ENCODE results near the gene NAA30. TPM values are rescaled to one million over a fixed set of nuclear protein-coding genes. Genes with fewer than 3 reads are reported as not detected.

NAA30 gene
- polyA plus RNA-seq, 3 donors, result 2.6 to 5.5 (median 2.9) TPM

GRCh38 chr14:57403521-57403864, 13.1 kb downstream of the NAA30 start:
- no peak overlapping the region for H3K27ac ChIP-seq (ENCODE audit: low read depth in 1 of 2, low read length in 2 of 2)

GRCh38 chr14:57405562-57405961, 15.2 kb downstream of the NAA30 start:
- Mint-ChIP-seq H3K4me1 (peaks cover 4% of the 10 kb centered on the region), H3K4me3 (no peak overlapping the region), H3K9me3 (no peaks in the 10 kb centered on the region), H3K27ac (peak overlapping the region in 1 of 7 donors; percentile 16), H3K27me3 (ENCODE audit: low read depth in 3 of 3) (no peaks in the 10 kb centered on the region), H3K36me3 (peaks cover 63 to 66% of the 10 kb centered on the region in 2 donors)
- Histone ChIP-seq H3K9ac (ENCODE audit: insufficient read depth, low read length, poor library complexity, severe bottlenecking) (no peak overlapping the region), H3K4me2 (replicated peaks; ENCODE audit: extremely low read depth, low read length, poor library complexity, severe bottlenecking) (no peak overlapping the region), H3K9me3 (replicated peaks in 1 of 2; ENCODE audit: control insufficient read depth in 1 of 2, insufficient read depth in 1 of 2, low read length in 2 of 2) (no peaks in the 10 kb centered on the region), H3K27me3 (ENCODE audit: control insufficient read depth in 2 of 2, insufficient read depth in 2 of 2, low read length in 2 of 2) (no peaks in the 10 kb centered on the region), H3K27ac (ENCODE audit: low read depth in 1 of 2, low read length in 2 of 2) (no peak overlapping the region), H3K4me3 (replicated peaks in 1 of 3; ENCODE audit: low read depth in 2 of 3, low read length in 3 of 3) (no peak overlapping the region), H4K20me1 (ENCODE audit: insufficient read depth, low read length) (no peaks in the 10 kb centered on the region), H3K79me2 (ENCODE audit: insufficient read depth, low read length) (no peaks in the 10 kb centered on the region), H3K36me3 (replicated peaks in 1 of 2; ENCODE audit: control insufficient read depth in 1 of 2, insufficient read depth in 2 of 2, low read length in 2 of 2) (peaks cover 26 to 69% of the 10 kb centered on the region in 2 donors), H3K4me1 (ENCODE audit: control insufficient read depth in 1 of 2, insufficient read depth in 2 of 2, low read length in 2 of 2) (no peaks in the 10 kb centered on the region), H2AFZ (ENCODE audit: insufficient read depth, low read depth, low read length, poor library complexity, severe bottlenecking) (no peak overlapping the region)
- no peak for DNase-seq
- intact Hi-C loops (cut with micrococcal nuclease), result no loop called here
- TF ChIP-seq CTCF (IDR thresholded peaks at IDR 0.05), result no peak
- WGBS (ENCODE audit: insufficient coverage), result 100% methylated on average over 1 of the region's 2 CpGs

More at GRCh38 chr14:57403521-57403864, 13.1 kb downstream of the NAA30 start:
- intact Hi-C loops (cut with micrococcal nuclease), result no loop called here
- WGBS (ENCODE audit: insufficient coverage), result no CpG with 5 or more reads among the region's 1 CpG
- Histone ChIP-seq H3K9ac (ENCODE audit: insufficient read depth, low read length, poor library complexity, severe bottlenecking) (no peak overlapping the region), H2AFZ (ENCODE audit: insufficient read depth, low read depth, low read length, poor library complexity, severe bottlenecking) (no peak overlapping the region), H3K9me3 (replicated peaks in 1 of 2; ENCODE audit: control insufficient read depth in 1 of 2, insufficient read depth in 1 of 2, low read length in 2 of 2) (no peaks in the 10 kb centered on the region), H3K79me2 (ENCODE audit: insufficient read depth, low read length) (no peaks in the 10 kb centered on the region), H4K20me1 (ENCODE audit: insufficient read depth, low read length) (no peaks in the 10 kb centered on the region), H3K36me3 (replicated peaks in 1 of 2; ENCODE audit: control insufficient read depth in 1 of 2, insufficient read depth in 2 of 2, low read length in 2 of 2) (peaks cover 21 to 71% of the 10 kb centered on the region in 2 donors), H3K4me3 (replicated peaks in 1 of 3; ENCODE audit: low read depth in 2 of 3, low read length in 3 of 3) (no peak overlapping the region), H3K27me3 (ENCODE audit: control insufficient read depth in 2 of 2, insufficient read depth in 2 of 2, low read length in 2 of 2) (no peaks in the 10 kb centered on the region), H3K4me1 (ENCODE audit: control insufficient read depth in 1 of 2, insufficient read depth in 2 of 2, low read length in 2 of 2) (no peaks in the 10 kb centered on the region), H3K4me2 (replicated peaks; ENCODE audit: extremely low read depth, low read length, poor library complexity, severe bottlenecking) (no peak overlapping the region)
- Mint-ChIP-seq H3K36me3 (peaks cover 59 to 69% of the 10 kb centered on the region in 2 donors), H3K27ac (no peak overlapping the region), H3K4me1 (peaks cover 4% of the 10 kb centered on the region), H3K27me3 (ENCODE audit: low read depth in 3 of 3) (no peaks in the 10 kb centered on the region), H3K9me3 (no peaks in the 10 kb centered on the region), H3K4me3 (no peak overlapping the region)
- no peak for TF ChIP-seq CTCF (IDR thresholded peaks at IDR 0.05)
- no peak for DNase-seq

Measured in CD14-positive monocyte (primary cell).